WERI-Rb-1 (cell line): ENCODE measurements around the gene SLC22A5.

Source experiments
- DNase-seq: peaks from one replicate; pipeline ENCODE4 v3.0.0-alpha.2; 2020
- H3K27ac ChIP-seq: fragments of 250-450 bp; sonication (Bioruptor Pico); 2 replicates; pipeline ENCODE4 v1.5.1; 2020; ENCODE audit warnings: mild to moderate bottlenecking, moderate library complexity
- H3K27me3 ChIP-seq: fragments of 250-450 bp; sonication (Bioruptor Pico); 2 replicates; pipeline ENCODE4 v1.5.1; 2021; ENCODE audit warnings: mild to moderate bottlenecking, low read depth, moderate library complexity; ENCODE audit not compliant: insufficient read depth, severe bottlenecking
- H3K36me3 ChIP-seq: fragments of 250-450 bp; sonication (Bioruptor Pico); 2 replicates; pipeline ENCODE4 v1.5.1; 2020; ENCODE audit warnings: mild to moderate bottlenecking, moderate library complexity
- H3K4me3 ChIP-seq: 2 replicates; pipeline ENCODE4 v1.5.1; 2011; ENCODE audit warnings: low read depth, mild to moderate bottlenecking, control low read depth, low read length
- H3K9me3 ChIP-seq: fragments of 250-450 bp; sonication (Bioruptor Pico); 2 replicates; pipeline ENCODE4 v1.5.1; 2021; ENCODE audit warnings: mild to moderate bottlenecking, moderate library complexity; ENCODE audit not compliant: severe bottlenecking
- CTCF ChIP-seq: IDR thresholded peaks from 2 replicates; pipeline ENCODE4 v1.5.1; 2011; ENCODE audit warnings: low read depth, mild to moderate bottlenecking, control low read depth, inconsistent platforms, low read length

SLC22A5 gene

DNA sequence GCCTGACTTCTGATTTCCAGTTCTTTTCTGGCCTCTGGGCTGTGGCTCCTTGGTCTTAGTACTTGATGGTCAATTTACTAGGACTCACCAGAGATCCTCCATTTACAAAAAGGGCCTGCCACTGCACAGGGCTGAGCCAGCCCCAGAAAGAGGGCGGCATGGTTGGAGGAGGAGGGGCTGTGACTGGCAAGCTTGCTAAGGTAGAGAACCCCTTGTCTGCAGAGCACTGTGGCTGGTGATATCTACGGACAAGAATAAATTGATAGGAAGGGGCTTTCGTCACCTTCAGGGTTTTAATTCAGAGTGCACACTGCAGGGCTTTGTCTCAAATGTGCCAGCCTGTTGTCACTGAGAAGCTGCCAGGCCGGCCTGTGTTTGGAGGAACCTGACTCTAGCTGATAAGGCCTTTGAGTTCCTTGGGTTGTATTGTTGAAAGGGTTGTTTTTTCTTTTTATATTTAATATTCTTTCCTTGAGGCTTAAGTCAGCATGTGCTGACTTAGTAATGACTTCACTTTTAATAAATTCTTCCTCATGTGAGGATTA lies 15.1 kb downstream of the SLC22A5 start:
- Histone ChIP-seq H3K4me3 (no peak overlapping the region), H3K36me3 (no peaks in the 10 kb centered on the region), H3K9me3 (no peaks in the 10 kb centered on the region), H3K27me3 (no peaks in the 10 kb centered on the region), H3K27ac (no peak overlapping the region)
- DNase-seq: no peak
- TF ChIP-seq CTCF: no peak

DNA sequence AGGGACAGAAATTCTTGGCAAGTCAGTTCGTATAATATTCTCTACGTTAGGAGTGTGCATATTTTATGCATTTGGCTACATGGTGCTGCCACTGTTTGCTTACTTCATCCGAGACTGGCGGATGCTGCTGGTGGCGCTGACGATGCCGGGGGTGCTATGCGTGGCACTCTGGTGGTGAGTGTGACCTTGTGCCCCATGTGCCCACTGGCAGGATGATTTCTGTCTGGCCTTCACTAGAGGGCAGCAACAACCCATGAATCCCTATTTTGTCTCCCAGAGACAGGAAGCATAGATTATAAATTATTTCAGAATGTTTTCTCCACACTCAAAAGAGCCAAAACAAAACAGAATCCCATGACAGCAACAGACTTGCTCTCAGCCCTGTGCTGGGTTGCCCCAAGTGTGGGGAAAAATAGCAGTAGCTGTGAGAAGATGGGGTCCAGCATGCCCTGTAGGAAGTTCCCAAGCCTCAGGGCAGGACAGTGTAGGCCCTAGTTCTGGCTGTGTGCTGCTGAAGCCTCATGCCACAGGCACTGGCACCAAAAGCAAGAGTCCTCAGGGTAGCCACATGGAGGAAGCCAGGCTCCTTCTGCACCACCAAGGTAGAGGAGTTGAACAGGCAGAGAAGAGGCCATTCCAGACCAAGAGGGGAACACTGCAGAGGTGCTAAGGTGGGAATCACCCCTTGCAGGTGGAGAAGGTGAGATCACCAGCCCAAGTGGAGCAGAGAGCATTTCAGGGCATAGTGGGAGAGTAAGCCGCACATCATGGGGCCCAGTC lies 16.0 kb downstream of the SLC22A5 start:
- DNase-seq: peak; percentile 40
- H3K27ac ChIP-seq: no peak overlapping the region

DNA sequence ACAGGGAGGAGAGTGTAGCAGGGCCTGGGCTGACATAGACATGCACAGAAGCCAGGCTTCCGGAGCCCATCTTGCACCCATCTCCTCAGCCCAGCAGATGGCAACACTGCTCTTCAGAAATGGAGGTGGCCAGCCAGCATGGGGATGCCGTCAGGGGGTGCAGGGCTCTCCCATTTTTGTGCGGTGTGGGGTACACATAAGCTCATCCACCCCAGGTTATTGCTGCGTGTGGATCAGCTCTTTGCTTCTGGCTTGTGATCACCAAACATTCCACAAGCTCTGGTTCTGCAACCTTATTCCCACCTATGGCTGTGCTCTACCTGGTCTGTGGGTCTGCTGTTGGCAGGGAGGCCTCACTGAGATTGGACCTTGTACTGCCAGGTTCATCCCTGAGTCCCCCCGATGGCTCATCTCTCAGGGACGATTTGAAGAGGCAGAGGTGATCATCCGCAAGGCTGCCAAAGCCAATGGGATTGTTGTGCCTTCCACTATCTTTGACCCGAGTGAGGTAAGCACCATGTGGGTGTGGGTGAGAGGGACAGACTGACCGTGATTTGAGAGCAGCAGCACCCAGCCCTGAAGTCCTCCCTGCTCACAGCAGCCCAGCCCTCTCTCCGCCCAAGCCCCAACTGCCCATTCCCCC lies 17.3 kb downstream of the SLC22A5 start:
- no peak overlapping the region for H3K4me3 ChIP-seq
- TF ChIP-seq CTCF: peak; percentile 95
- H3K9me3 ChIP-seq: no peaks in the 10 kb centered on the region
- no peaks in the 10 kb centered on the region for H3K36me3 ChIP-seq
- no peaks in the 10 kb centered on the region for H3K27me3 ChIP-seq
- 0 out of 2 replicates have a peak overlapping the region, but pooled peaks have one; percentile 27 for H3K27ac ChIP-seq
- DNase-seq: peak; percentile 79

More for the DNA sequence above, 16.0 kb downstream of the SLC22A5 start:
- no peak overlapping the region for H3K4me3 ChIP-seq
- no peaks in the 10 kb centered on the region for H3K36me3 ChIP-seq
- H3K9me3 ChIP-seq: no peaks in the 10 kb centered on the region
- TF ChIP-seq CTCF: peak; percentile 71
- H3K27me3 ChIP-seq: no peaks in the 10 kb centered on the region

- H3K27ac ChIP-seq: no peak overlapping the region
- no peak for TF ChIP-seq CTCF
- no peak for DNase-seq
- no peaks in the 10 kb centered on the region for H3K9me3 ChIP-seq
- no peaks in the 10 kb centered on the region for H3K27me3 ChIP-seq
- no peak overlapping the region for H3K4me3 ChIP-seq
- no peaks in the 10 kb centered on the region; the same call in 1 of the 2 replicates for H3K36me3 ChIP-seq
Observed at GRCh38 chr5:132387640-132388117, 18.2 kb downstream of the SLC22A5 start.

DNA sequence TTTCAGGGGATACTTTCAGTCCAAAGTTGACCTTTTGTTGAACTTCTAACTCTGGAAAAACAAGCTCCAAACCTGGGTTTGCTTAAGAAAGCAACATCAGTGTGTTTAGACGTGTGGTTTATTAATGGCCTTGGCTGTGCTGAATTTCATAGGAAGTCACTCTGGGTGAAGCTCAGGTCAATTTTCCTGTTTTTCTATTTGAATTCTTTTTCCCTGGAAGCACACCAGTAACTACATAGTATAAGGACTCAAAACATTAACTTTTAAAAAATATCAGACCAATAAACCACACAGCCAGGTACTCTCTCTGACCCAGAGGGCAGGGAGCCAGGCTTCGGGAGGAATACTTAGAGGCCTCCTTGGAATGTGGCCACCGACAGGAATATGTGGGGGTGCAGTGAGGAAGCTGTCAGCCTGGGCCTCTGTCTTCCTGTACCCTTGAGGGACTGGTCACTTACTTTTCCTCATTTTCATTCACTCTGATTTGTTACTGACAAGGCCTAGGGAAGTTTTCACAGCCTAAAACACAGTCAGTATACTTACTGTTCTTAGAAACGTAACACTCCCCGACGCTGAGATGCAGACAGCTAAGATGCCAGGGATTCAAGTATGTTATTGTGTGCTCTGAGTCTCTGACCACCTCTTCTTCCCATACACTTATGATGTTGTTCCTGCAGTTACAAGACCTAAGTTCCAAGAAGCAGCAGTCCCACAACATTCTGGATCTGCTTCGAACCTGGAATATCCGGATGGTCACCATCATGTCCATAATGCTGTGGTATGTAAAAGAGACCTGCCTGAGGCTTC lies 18.9 kb downstream of the SLC22A5 start:
- Histone ChIP-seq H3K27me3 (no peaks in the 10 kb centered on the region), H3K4me3 (no peak overlapping the region), H3K27ac (no peak overlapping the region), H3K36me3 (no peaks in the 10 kb centered on the region; the same call in 1 of the 2 replicates), H3K9me3 (no peaks in the 10 kb centered on the region)
- no peak for TF ChIP-seq CTCF
- DNase-seq: no peak
